H54 (cell line): ENCODE measurements around the gene RIMBP2.

Experiments
- DNase-seq: peaks from one replicate; pipeline ENCODE4 v3.0.0; 2011; ENCODE audit warnings: low spot score, mixed read lengths; ENCODE audit not compliant: insufficient read length
- FAIRE-seq: peaks from 3 replicates; lab custom pipeline; 2011; peaks lifted over from hg19 to GRCh38; lab: Jason Lieb, UNC
- POLR2A ChIP-seq: IDR thresholded peaks from 2 replicates; pipeline ENCODE4 v1.6.1; 2011; ENCODE audit warnings: low read depth, mild to moderate bottlenecking, low read length

RIMBP2 gene

DNA sequence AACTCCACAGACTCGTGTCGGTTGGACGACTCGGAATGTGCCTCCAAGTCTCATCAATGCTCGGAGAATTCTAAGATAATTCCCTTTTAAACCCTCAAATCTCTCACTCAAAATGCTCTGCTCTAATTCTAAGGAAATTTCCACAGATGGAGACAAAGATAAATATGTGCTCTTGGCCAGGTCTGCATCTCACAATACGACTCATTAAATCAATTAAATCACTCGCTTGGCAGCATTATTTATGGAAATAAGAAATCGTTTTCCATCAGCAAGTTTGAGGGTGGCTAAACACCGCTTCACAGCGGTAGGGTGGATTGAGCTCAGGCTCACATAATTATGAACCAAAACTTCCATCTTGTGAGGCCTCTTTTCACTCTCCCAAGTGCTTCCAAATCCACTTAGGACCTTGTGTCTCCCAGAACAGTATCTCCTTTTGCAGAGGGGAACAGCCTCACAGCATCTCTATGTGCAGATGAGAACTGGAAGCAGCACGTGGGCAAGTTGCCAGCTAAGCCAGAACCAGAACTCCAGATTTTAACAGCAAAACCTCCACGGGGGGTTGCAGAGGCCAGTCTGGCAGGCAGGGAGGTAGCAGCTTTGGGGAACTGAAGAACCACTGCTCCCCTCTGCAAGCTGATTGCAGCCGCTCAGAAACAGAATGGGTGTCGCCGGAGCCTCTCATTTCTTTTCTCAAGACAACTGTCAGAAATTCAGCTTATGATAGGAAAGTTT is 43.8 kb downstream of the RIMBP2 start:
- FAIRE-seq (no peak), DNase-seq (no peak)
- no peak for TF ChIP-seq POLR2A

DNA sequence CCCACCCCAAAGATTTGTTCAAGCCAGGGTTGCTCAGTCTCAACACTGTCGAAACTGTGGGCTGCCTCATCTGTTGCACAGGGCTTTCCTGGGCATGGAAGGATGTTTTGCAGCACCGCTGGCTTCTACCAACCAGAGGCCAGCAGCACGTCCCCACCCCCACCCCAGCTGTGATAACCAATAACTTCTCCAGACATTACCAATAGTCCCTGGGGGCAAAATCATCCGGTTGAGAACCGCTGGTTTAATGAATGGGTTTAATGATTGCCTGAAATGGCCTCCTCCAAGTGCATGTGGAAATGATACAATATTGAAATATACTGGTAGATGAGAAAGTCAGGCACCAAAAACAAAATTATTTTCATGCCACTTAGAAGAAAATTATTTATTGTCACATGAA is 44.5 kb downstream of the RIMBP2 start:
- FAIRE-seq: no peak
- DNase-seq: no peak
- no peak for TF ChIP-seq POLR2A

DNA sequence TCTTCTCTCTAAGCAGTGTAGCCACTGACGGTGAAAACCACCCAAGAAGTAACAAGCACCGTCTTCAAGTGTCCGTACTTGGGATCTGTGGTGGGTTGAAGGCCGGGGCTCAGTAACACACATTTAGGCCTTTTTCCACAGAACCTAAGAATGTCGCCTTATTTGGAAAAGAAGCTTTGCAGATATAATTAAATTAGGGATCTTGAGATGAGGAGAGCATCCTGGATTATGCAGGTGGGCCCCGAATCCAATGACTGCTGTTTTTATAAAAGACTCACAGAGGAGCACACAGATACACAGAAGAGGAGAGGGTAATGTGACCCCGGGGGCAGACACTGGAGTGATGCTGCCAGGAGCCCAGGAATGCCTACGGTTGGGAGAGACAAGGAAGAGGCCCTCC is 46.3 kb downstream of the RIMBP2 start:
- TF ChIP-seq POLR2A: no peak
- no peak for DNase-seq
- FAIRE-seq: no peak

DNA sequence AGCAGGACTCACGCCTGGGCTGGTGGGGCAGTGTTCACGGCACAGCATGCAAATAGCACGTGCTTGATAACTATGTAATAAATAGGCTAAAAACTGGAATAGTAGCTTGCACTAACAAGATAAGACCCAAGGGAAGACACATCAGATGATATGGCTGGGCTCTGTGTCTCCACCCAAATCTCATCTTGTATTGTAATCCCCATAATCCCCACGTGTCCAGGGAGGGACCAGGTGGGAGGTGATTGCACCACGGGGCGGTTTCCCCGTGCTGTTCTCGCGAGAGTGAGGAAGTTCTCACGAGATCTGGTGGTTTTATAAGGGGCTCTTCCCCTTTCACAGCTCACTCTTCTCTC is 46.9 kb downstream of the RIMBP2 start:
- TF ChIP-seq POLR2A: no peak
- DNase-seq (no peak), FAIRE-seq (no peak)

DNA sequence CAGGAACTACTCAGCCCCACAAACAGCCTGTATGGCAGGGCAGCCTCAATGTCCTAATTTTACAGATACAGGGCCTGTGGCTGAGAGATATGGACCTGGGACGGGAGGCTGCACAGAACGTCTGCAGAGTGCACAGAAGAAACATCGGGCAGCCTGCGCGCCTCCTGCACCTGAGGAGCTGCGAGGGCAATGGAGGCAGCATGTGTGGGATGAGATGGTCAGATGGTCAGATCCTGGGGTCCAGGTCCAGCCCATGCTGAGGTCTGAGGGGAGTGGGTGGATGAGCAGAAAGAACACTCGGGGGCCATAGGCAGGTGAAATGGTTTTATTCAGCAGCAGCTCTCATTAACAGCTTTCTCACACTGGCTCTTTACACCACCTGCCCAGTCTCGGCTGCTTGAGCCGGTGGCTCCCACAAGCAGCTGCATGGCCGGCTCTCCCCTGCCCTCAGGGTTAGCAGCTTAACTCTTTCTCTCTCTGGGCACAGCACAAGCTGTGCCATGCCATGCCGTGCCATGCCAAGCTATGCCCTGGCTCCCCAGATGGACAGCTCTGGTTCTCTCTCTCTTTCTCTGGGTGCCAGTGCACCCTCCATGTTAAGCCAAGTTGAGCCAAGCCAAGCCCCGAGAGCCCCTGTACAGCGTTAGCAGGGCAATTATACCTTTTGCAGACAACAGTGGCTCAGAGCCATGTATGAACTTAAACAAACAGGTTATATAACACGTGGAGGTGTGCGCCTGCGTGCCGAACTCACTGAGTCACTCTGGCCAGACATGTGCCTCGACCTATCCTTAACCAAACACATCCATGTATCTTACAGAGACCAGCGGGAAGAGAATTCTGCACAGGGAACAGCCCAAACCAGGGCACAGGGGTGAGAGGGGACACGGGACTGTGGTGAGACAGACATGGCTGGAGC is 47.6 kb downstream of the RIMBP2 start:
- no peak for TF ChIP-seq POLR2A
- no peak for FAIRE-seq
- DNase-seq: no peak

DNA sequence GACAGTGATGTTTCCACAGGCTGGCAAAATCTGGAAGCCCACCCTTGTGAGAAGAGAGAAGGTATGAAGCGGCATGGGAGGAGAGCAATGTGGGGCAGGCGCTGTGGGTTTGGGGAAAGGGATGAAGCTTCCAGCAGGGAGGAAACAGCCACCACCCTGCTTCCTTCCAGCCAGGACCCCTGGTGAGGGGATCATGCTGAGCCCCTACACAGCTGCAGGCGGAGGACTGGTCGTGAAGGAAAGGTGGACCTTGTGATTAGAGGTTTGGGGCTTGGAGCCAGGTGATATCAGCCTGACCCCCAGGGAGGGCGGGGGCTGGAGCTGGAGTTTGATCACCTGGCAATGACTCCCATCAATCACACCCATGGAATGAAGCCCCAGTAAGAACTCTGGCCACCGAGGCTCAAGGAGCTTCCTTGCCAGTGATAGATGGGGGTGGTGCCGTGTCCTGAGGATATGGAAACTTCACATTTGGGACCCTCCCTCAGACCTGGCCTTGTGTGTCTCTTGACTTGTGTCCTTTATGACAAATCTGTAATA is 48.6 kb downstream of the RIMBP2 start:
- DNase-seq (no peak), FAIRE-seq (no peak)
- no peak for TF ChIP-seq POLR2A

DNA sequence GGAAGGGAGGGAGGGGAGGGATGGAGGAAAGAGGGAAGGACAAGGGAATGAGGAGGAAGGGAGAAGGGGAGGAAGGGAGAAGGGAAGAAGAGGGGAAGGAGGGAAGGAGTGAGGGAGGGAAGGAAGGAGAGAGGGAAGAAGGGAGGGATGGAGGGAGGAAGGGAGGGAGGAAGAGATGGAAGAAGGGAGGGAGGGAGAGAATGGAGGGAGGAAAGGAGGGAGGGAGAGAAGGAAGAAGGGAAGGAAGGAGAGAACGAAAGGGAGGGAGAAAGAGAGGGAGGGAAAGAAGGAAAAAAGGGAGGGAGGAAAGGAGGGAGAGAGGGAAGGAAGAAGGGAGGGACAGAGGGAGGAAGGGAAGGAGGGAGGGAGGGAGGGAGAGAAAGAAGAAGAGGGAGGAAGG is 49.5 kb downstream of the RIMBP2 start:
- TF ChIP-seq POLR2A: no peak
- FAIRE-seq: no peak

DNA sequence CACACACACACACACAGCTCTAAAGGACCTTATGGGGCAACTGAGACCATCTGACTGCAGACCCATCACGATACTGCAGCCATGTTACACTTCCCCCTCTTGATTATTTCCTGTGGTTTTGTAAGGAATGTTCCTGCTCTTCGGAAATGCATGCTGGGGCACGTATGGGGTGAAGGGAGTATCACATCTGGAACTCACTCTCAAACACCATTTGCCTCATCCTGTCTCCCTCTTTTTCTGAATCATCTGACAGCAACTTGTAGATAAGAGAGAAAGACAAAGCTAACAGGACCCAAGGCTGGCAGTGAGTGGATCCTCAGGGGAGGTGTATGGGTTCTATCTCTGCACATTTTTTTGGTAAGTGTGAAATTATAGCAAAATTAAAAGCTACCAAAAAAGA is 50.3 kb downstream of the RIMBP2 start:
- FAIRE-seq: no peak
- no peak for TF ChIP-seq POLR2A
- no peak for DNase-seq

More for the DNA sequence above, 49.5 kb downstream of the RIMBP2 start:
- no peak for DNase-seq

DNA sequence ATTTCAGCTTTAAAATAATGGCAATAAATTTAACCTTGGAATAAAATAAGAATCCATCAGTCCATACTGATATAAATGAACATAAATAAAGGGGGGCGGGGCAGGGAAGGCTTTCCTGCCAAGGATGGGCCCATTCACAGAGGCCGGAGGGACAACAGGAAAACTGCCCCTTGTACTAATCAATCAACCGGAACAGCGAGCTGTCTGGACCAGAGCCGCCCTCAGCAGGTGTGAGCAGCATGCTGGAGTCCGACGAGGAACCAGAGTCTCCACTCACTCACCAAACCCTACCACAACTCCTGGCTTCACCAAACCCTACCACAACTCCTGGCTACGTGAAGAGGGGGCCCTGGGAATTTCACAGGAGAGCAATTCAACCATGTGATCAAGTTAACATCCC is 51.3 kb downstream of the RIMBP2 start:
- no peak for TF ChIP-seq POLR2A
- no peak for FAIRE-seq
- no peak for DNase-seq

DNA sequence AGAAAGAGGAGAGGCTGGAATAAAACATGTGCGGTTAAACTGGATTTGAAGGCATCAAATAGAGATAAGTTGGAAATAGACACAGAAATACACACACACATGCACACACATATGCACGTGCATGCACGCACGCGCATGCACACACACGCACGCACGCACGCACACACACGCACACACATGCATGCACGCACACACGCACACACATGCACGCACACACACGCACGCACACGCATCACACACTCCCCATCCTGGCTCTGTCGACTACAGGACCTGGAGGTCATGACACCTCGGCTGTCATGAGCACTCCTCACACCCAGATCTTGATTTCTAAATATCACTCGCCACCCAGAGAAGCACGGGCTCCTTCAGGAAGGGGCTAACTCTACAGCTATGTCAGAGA is 51.8 kb downstream of the RIMBP2 start:
- no peak for DNase-seq
- no peak for TF ChIP-seq POLR2A
- no peak for FAIRE-seq

DNA sequence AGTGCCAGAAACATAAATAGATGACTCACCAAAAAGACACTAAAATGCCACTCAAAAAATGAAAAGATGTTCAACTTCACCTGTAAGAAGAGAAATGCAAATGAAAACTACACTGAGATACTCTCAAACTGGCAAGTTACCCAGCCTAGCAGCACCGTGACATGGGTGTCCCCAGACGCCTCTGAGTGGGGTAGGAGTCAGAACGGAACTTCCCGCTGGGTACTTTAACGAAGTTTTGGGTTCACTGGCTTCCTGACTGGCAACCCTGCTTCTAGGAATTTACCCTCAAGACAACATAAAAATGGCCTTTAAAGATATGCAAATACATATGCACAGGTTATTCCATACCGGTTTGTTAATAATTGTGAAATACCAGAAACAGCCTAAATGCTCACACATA is 52.6 kb downstream of the RIMBP2 start:
- DNase-seq (no peak), FAIRE-seq (no peak)
- TF ChIP-seq POLR2A: no peak

DNA sequence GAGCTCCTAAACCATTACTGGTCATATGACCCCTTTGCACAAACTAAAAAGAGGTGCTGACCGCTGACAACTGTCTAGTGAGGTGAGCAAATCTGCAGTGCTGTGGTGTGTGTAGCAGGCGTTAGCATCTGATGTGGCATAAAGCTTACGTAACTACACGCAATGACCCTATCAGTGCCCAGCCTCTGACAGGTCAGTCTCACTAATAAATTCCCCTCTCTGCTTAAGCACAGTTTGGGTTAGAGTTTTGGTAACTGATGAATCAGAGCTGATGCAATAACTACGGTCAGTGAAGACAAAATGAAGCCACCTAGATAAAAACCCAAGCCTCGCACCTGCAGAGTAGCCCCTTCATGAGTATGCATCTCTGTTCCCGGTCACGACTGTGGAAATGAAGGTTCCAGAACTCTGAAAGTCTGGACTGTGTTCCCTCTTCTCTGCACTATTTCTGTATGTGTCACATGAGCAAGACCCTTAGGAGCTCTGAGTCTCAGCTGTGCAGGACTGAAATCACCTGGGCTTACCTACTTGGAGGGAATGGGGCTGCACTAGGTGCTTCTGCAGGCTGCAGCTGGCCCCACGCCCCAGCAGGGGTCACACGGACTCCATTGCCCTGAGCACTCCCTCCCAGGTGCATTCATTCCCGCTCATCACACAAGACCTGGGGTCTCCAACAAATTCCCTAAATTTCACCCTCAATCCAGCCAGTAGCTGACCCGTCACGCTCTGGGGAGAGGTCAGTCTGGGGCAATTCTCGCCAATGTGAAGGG is 54.4 kb downstream of the RIMBP2 start:
- DNase-seq: no peak
- TF ChIP-seq POLR2A: no peak
- FAIRE-seq: no peak

DNA sequence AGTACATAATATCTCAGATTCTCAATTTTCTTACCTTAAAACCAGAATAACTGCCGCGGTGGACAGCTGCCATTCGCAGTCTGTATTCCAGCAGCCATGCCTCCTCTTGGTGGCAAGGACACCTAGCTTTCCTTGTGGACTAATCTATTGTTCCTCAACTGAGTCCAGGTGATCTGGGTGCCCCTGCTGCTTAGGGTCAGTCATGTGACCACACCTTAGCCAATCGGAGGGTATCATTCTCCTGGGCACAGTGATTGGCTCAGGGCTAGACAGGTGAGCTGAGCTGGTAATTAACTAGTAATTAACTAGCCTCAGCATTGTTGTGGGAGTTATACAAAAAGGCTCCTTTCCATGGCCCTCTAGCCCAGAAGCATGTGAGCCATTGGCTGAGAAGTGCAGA is 55.0 kb downstream of the RIMBP2 start:
- no peak for FAIRE-seq
- no peak for DNase-seq
- TF ChIP-seq POLR2A: no peak
